RWPE2 (cell line): ENCODE results near the gene SATB1.

Experiments
- ATAC-seq: fragments of 200-7000 bp; cut with Tn5 transposase; 3 replicates; pipeline ENCODE4 v1.9.1; 2021; ENCODE audit warnings: low read depth
- DNase-seq: peaks from one replicate; pipeline ENCODE4 v3.0.0-alpha.2; 2020; ENCODE audit warnings: low spot score
- H3K27ac ChIP-seq: fragments of 450-650 bp; 2 replicates; pipeline ENCODE4 v1.5.1; 2017; ENCODE audit warnings: mild to moderate bottlenecking; ENCODE audit not compliant: poor library complexity, severe bottlenecking
- H3K27me3 ChIP-seq: fragments of 250-450 bp; sonication (Bioruptor Pico); 2 replicates; pipeline ENCODE4 v1.5.1; 2021; ENCODE audit warnings: mild to moderate bottlenecking, moderate library complexity; ENCODE audit not compliant: insufficient read depth, poor library complexity, severe bottlenecking
- H3K36me3 ChIP-seq: fragments of 250-450 bp; sonication (Bioruptor Pico); 2 replicates; pipeline ENCODE4 v1.5.1; 2020; ENCODE audit warnings: low read depth, mild to moderate bottlenecking, moderate library complexity
- H3K4me1 ChIP-seq: fragments of 250-450 bp; sonication (Bioruptor Pico); 2 replicates; pipeline ENCODE4 v1.5.1; 2021; ENCODE audit warnings: mild to moderate bottlenecking, moderate library complexity; ENCODE audit not compliant: insufficient read depth, poor library complexity, severe bottlenecking
- H3K4me3 ChIP-seq: fragments of 250-450 bp; sonication (Bioruptor Pico); 2 replicates; pipeline ENCODE4 v1.5.1; 2021; ENCODE audit warnings: mild to moderate bottlenecking, moderate library complexity; ENCODE audit not compliant: severe bottlenecking
- H3K9me3 ChIP-seq: fragments of 250-450 bp; sonication (Bioruptor Pico); 2 replicates; pipeline ENCODE4 v1.5.1; 2021; ENCODE audit warnings: mild to moderate bottlenecking, moderate library complexity; ENCODE audit not compliant: severe bottlenecking
- CTCF ChIP-seq: fragments of 450-650 bp; IDR thresholded peaks from one replicate; pipeline ENCODE4 v1.5.1; 2017; ENCODE audit warnings: mild to moderate bottlenecking, moderate library complexity; ENCODE audit not compliant: poor library complexity, severe bottlenecking

SATB1 gene

GRCh38 chr3:18297126-18297525 is 128.0 kb downstream of the SATB1 start:
- no peaks in the 10 kb centered on the region for H3K36me3 ChIP-seq
- TF ChIP-seq CTCF, result no peak

More at GRCh38 chr3:18297126-18297525, 128.0 kb downstream of the SATB1 start:
- Histone ChIP-seq H3K27me3 (no peaks in the 10 kb centered on the region), H3K4me1 (peaks cover 10% of the 10 kb centered on the region), H3K9me3 (no peaks in the 10 kb centered on the region), H3K27ac (no peak overlapping the region), H3K4me3 (no peak overlapping the region)
- no peak for ATAC-seq
- no peak for DNase-seq
